Endothelial cell of umbilical vein (primary cell): ENCODE results near the gene ARHGAP9. TPM values are rescaled to one million over a fixed set of nuclear protein-coding genes. Genes with fewer than 3 reads are reported as not detected.
A peak's percentile ranks its signal among the peaks of the same experiment; 100 is the strongest.

Experiments used
- BruUV-seq: library from RNA; stranded (reverse); fragments of 400-500 nt; replicated peaks from 2 replicates; lab custom pipeline; 2021; lab: Mats Ljungman, UMichigan
- CTCF ChIA-PET: fragments of 300-600, 350-600 bp; sonication (Branson Sonifier 250); formaldehyde crosslinking; loops from one replicate; lab custom pipeline; 2021; ENCODE audit warnings: antibody characterized with exemption, inconsistent platforms; lab: Charles Lee
- POLR2A ChIA-PET: fragments of 300-600, 350-600 bp; sonication (Branson Sonifier 250); formaldehyde crosslinking; loops from one replicate; lab custom pipeline; 2021; ENCODE audit warnings: antibody characterized with exemption, inconsistent platforms; lab: Charles Lee
- DNase-seq: peaks from one replicate; pipeline ENCODE4 v3.0.0-alpha.2; 2011; ENCODE audit warnings: low read depth, low spot score
- FAIRE-seq: peaks from 2 replicates; lab custom pipeline; 2011; peaks lifted over from hg19 to GRCh38; lab: Jason Lieb, UNC
- H2AFZ ChIP-seq: 2 replicates; pipeline ENCODE4 v1.6.0; 2012; ENCODE audit warnings: low read depth, low read length, control low read depth, inconsistent platforms
- H3K27ac ChIP-seq: 2 replicates; pipeline ENCODE4 v1.5.1; 2011; ENCODE audit warnings: low read depth, mild to moderate bottlenecking, control low read depth, low read length, moderate library complexity; ENCODE audit not compliant: insufficient read depth
- H3K27me3 ChIP-seq, 2 experiments: 2 replicates each; pipeline versions ENCODE4 v1.6.0 to v1.6.1; 2011; ENCODE audit warnings: low read length in 2 of 2, mixed read lengths in 1 of 2; ENCODE audit not compliant: control insufficient read depth in 2 of 2, insufficient read depth in 2 of 2
- H3K36me3 ChIP-seq, 2 experiments: 2 replicates in 1 of 2; 3 replicates in 1 of 2; pipeline ENCODE4 v1.5.1; 2011; ENCODE audit warnings: low read length in 2 of 2, mild to moderate bottlenecking in 1 of 2, moderate library complexity in 1 of 2; ENCODE audit not compliant: control insufficient read depth in 2 of 2, insufficient read depth in 2 of 2; ENCODE audit errors: extremely low read depth in 1 of 2
- H3K4me1 ChIP-seq: 3 replicates; pipeline ENCODE4 v1.5.1; 2011; ENCODE audit warnings: mild to moderate bottlenecking, low read length; ENCODE audit not compliant: control insufficient read depth, insufficient read depth; ENCODE audit errors: extremely low read depth
- H3K4me2 ChIP-seq: 2 replicates; pipeline ENCODE4 v1.6.1; 2011; ENCODE audit warnings: low read length, control low read depth, mixed read lengths; ENCODE audit not compliant: insufficient read depth
- H3K4me3 ChIP-seq, 3 experiments: fragments of 200-600 bp in 1 of 3; sonication (generic), shearing (Covaris generic) in 1 of 3; replicated peaks in 1 of 3; 2 replicates each; pipeline ENCODE4 v1.5.1; 2011 to 2016; ENCODE audit warnings: control low read depth in 3 of 3, low read length in 3 of 3, mild to moderate bottlenecking in 2 of 3, inconsistent platforms in 1 of 3, low read depth in 1 of 3, moderate library complexity in 1 of 3; ENCODE audit not compliant: insufficient read depth in 1 of 3
- H3K79me2 ChIP-seq: 2 replicates; pipeline ENCODE4 v1.6.0; 2012; ENCODE audit warnings: low read length, inconsistent platforms; ENCODE audit not compliant: control insufficient read depth, insufficient read depth
- H3K9ac ChIP-seq: replicated peaks from 2 replicates; pipeline ENCODE3; 2011; ENCODE audit warnings: low read length, control low read depth; ENCODE audit not compliant: insufficient read depth; ENCODE audit errors: extremely low read depth
- H3K9me1 ChIP-seq: replicated peaks from 3 replicates; pipeline ENCODE4 v1.6.0; 2011; ENCODE audit warnings: mild to moderate bottlenecking, low read length; ENCODE audit not compliant: control insufficient read depth, insufficient read depth; ENCODE audit errors: extremely low read depth
- H3K9me3 ChIP-seq: replicated peaks from 2 replicates; pipeline ENCODE4 v1.5.1; 2012; ENCODE audit warnings: low read length, inconsistent platforms; ENCODE audit not compliant: control insufficient read depth, insufficient read depth
- H4K20me1 ChIP-seq: replicated peaks from 2 replicates; pipeline ENCODE3; 2011; ENCODE audit warnings: mild to moderate bottlenecking, low read length; ENCODE audit not compliant: control insufficient read depth, insufficient read depth; ENCODE audit errors: extremely low read depth
- GATA2 ChIP-seq: IDR thresholded peaks from 2 replicates; pipeline ENCODE4 v1.7.0; 2011; ENCODE audit warnings: low read depth, mild to moderate bottlenecking, moderate library complexity, mixed read lengths, low read length; ENCODE audit not compliant: insufficient read length, insufficient read depth
- MYC ChIP-seq: IDR thresholded peaks from one replicate; pipeline ENCODE4 v1.6.1; 2011; ENCODE audit warnings: mild to moderate bottlenecking, low read depth, low read length
- POLR2A ChIP-seq: IDR thresholded peaks from 2 replicates; pipeline ENCODE4 v1.6.1; 2012; ENCODE audit warnings: low read depth, mild to moderate bottlenecking, control low read depth, low read length
- POLR2AphosphoS5 ChIP-seq: IDR thresholded peaks from 2 replicates; pipeline ENCODE4 v1.6.1; 2012; ENCODE audit warnings: low read depth, mild to moderate bottlenecking, control low read depth, low read length, moderate library complexity; ENCODE audit not compliant: insufficient read depth
- dilution Hi-C: fragments of 300-500 bp; cut with MboI; formaldehyde crosslinking; loops from one replicate; pipeline ENCODE4 v1.15.0; 2019; ENCODE audit warnings: low sequenced_read_pairs; ENCODE audit not compliant: extremely low pct_ligation_motif_present
- intact Hi-C: fragments of 100-400 bp; cut with micrococcal nuclease; formaldehyde crosslinking; loops from one replicate; pipeline ENCODE4 v1.10.0; 2022
- polyA plus RNA-seq, 4 experiments: library from polyadenylated mRNA; depleted of rRNA in 3 of 4; stranded (reverse) in 3 of 4; unstranded in 1 of 4; fragments of >200 nt; gene quantifications; 2 replicates each; pipeline versions ENCODE4 v1.2.1 to v1.2.3, GENCODE V29; 2011 to 2012; ENCODE audit warnings: missing spikeins in 1 of 4
- total RNA-seq: library from RNA; stranded (reverse); gene quantifications from 2 replicates; pipeline ENCODE4 v1.2.3, GENCODE V29; 2021
- TF ChIP-seq, protein P1 (sequence below), 2 donors: IDR thresholded peaks; 1 replicate in 1 of 2; 2 replicates in 1 of 2; pipeline ENCODE4 v1.5.1; 2011; ENCODE audit warnings: low read length in 2 of 2, mild to moderate bottlenecking in 2 of 2, moderate library complexity in 2 of 2, control low read depth in 1 of 2, inconsistent platforms in 1 of 2, low read depth in 1 of 2; ENCODE audit not compliant: insufficient read depth in 1 of 2; ENCODE audit errors: extremely low read depth in 1 of 2

ARHGAP9 gene
- total and polyA plus RNA-seq, 2 donors (not counting 3 experiments of a cell fraction or from before 2014, with no cell fraction given): 0.25 to 0.38 TPM

DNA sequence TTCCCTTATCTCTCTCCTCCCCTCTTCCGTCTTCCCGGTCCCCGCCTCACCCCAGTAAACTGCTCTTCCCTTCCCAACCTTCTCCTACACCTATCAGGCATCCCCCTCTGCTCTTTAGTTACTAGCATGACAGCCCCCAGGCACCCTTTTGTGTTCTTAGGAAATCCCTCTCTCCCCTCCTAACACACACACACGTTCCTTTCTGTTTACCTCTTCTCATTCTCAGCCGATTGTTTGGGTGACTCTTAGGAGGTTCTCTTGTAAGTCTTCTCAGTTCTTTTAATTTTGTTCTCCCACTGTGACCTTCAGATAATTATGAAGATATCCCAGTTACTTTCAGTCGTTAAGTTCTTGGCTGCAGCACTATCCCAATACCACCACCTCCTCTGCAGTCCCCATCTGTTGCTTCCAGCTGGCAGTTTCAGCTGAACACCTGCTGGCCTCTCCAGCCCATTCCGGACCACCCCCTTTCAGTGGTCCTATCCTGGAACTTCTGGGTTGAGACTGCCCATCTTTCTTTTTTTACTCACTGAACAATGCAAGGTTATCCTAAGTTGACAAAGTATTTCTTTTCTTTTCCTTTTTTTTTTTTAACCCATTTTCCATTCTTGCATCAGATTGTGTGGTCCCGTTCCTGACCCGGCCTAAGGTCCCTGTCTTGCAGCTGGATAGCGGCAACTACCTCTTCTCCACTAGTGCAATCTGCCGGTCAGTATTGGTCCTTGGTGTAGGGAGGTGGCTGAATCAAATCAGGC, 8.9 kb upstream of the ARHGAP9 start:
- Histone ChIP-seq H2AFZ (peak overlapping the region; percentile 77), H3K36me3 (peaks cover 10 to 18% of the 10 kb centered on the region in 2 experiments), H3K9me3 (no peaks in the 10 kb centered on the region), H3K79me2 (peaks cover 23% of the 10 kb centered on the region), H3K9ac (peak overlapping the region; percentile 91), H3K4me2 (peak overlapping the region; percentile 87), H3K27me3 (no peaks in the 10 kb centered on the region), H3K27ac (peak overlapping the region; percentile 48), H3K9me1 (no peaks in the 10 kb centered on the region), H4K20me1 (no peaks in the 10 kb centered on the region), H3K4me1 (peaks cover 9% of the 10 kb centered on the region), H3K4me3 (peak overlapping the region; percentile 60 to 99 (median 94))
- DNase-seq: peak; percentile 38
- intact Hi-C loops: loop anchor here (1.0 to 5.0 kb wide), 3 partner anchors 29 to 58 kb away; partner anchors contain the start of genes DCTN2, DDIT3, GLI1 and MBD6
- ChIA-PET CTCF (interaction anchor here (1.1 kb wide), 2 partner anchors 9 to 13 kb away, joined by 3 read pairs; no protein-coding TSS in a partner anchor), POLR2A (interaction anchor here (0.7 kb wide), 1 partner anchor 15 kb away, joined by 3 read pairs; no protein-coding TSS in a partner anchor)
- TF ChIP-seq, protein P1, sequence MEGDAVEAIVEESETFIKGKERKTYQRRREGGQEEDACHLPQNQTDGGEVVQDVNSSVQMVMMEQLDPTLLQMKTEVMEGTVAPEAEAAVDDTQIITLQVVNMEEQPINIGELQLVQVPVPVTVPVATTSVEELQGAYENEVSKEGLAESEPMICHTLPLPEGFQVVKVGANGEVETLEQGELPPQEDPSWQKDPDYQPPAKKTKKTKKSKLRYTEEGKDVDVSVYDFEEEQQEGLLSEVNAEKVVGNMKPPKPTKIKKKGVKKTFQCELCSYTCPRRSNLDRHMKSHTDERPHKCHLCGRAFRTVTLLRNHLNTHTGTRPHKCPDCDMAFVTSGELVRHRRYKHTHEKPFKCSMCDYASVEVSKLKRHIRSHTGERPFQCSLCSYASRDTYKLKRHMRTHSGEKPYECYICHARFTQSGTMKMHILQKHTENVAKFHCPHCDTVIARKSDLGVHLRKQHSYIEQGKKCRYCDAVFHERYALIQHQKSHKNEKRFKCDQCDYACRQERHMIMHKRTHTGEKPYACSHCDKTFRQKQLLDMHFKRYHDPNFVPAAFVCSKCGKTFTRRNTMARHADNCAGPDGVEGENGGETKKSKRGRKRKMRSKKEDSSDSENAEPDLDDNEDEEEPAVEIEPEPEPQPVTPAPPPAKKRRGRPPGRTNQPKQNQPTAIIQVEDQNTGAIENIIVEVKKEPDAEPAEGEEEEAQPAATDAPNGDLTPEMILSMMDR (IDR thresholded peaks at IDR 0.05; ENCODE audit: extremely low read depth in 1 of 2, insufficient read depth in 1 of 2, low read depth in 1 of 2, low read length in 2 of 2): no peak
- TF ChIP-seq GATA2 (no peak), MYC (no peak), POLR2A (no peak), POLR2AphosphoS5 (no peak)
- no peak for FAIRE-seq
- TSS peak; percentile 40 for BruUV-seq
- dilution Hi-C loops: no loop called here
